HepG2 (cell line): ENCODE data around the gene MMP26. TPM values are rescaled to one million over a fixed set of nuclear protein-coding genes. Genes with fewer than 3 reads are reported as not detected.

Experiments used
- ATAC-seq: fragments of 200-7000 bp; cut with Tn5 transposase; 3 replicates; pipeline ENCODE4 v1.9.1; 2020; ENCODE audit warnings: mild to moderate bottlenecking, moderate library complexity
- Bru-seq: library from RNA; stranded (reverse); fragments of 400-500 nt; gene quantifications from one replicate; lab custom pipeline; 2021; lab: Mats Ljungman, UMichigan
- BruChase-seq, 2 experiments: library from RNA; stranded (reverse); fragments of 400-500 nt; gene quantifications; one replicate each; lab custom pipeline; 2021; lab: Mats Ljungman, UMichigan
- BruUV-seq: library from RNA; stranded (reverse); fragments of 400-500 nt; replicated peaks from 2 replicates; lab custom pipeline; 2021; lab: Mats Ljungman, UMichigan
- CTCF ChIA-PET: fragments of 300-600 bp; formaldehyde crosslinking; extraction: SDS; loops from one replicate; lab custom pipeline; 2021; ENCODE audit warnings: low total read pairs, inconsistent platforms, low intra/inter-chr PET ratio; lab: Yijun Ruan, JAX
- POLR2A ChIA-PET: fragments of 350-600 bp; sonication (Branson Sonifier 250); formaldehyde crosslinking; loops from one replicate; lab custom pipeline; 2020; ENCODE audit warnings: antibody characterized with exemption, inconsistent platforms; lab: Yijun Ruan, JAX
- DNase-seq: peaks from one replicate; pipeline ENCODE4 v3.0.0-alpha.2; 2015; ENCODE audit warnings: low spot score
- FAIRE-seq: peaks from 3 replicates; lab custom pipeline; 2011; peaks lifted over from hg19 to GRCh38; lab: Jason Lieb, UNC
- H2AFZ ChIP-seq: one replicate; pipeline ENCODE4 v1.6.1; 2011; ENCODE audit warnings: low read length, inconsistent platforms
- H3K27ac ChIP-seq: fragments of 300-600 bp; 3 replicates; pipeline ENCODE4 v1.8.0; 2011; ENCODE audit warnings: mixed run types, mild to moderate bottlenecking, mixed read lengths, low read length, inconsistent platforms; ENCODE audit not compliant: insufficient read depth; ENCODE audit errors: extremely low read length
- H3K27me3 ChIP-seq, 2 experiments: fragments of 200-600 bp in 1 of 2; 2 replicates in 1 of 2; 3 replicates in 1 of 2; pipeline versions ENCODE4 v1.6.0 to v1.8.0; 2011; ENCODE audit warnings: low read length in 2 of 2, mild to moderate bottlenecking in 2 of 2, moderate library complexity in 2 of 2, inconsistent platforms in 1 of 2; ENCODE audit not compliant: insufficient read depth in 2 of 2, control insufficient read depth in 1 of 2
- H3K36me3 ChIP-seq, 2 experiments: fragments of 200-600 bp in 1 of 2; replicated peaks in 1 of 2; 2 replicates in 1 of 2; 3 replicates in 1 of 2; pipeline versions ENCODE4 v1.5.1 to v1.8.0; 2011; ENCODE audit warnings: low read length in 2 of 2, inconsistent platforms in 1 of 2; ENCODE audit not compliant: insufficient read depth in 2 of 2, control insufficient read depth in 1 of 2
- H3K4me1 ChIP-seq: 2 replicates; pipeline ENCODE4 v1.5.1; 2012; ENCODE audit warnings: low read length, inconsistent platforms; ENCODE audit not compliant: insufficient read depth
- H3K4me2 ChIP-seq: 2 replicates; pipeline ENCODE4 v1.6.0; 2011; ENCODE audit warnings: low read depth, low read length, inconsistent platforms
- H3K4me3 ChIP-seq, 3 experiments: fragments of 200-600 bp in 1 of 3; sonication (generic), shearing (Covaris generic) in 1 of 3; replicated peaks in 1 of 3; 2 replicates each; pipeline ENCODE4 v1.5.1; 2011 to 2016; ENCODE audit warnings: low read length in 3 of 3, inconsistent platforms in 2 of 3, low read depth in 2 of 3, mild to moderate bottlenecking in 2 of 3, control low read depth in 1 of 3, mixed read lengths in 1 of 3; ENCODE audit not compliant: insufficient read depth in 1 of 3
- H3K79me2 ChIP-seq: one replicate; pipeline ENCODE4 v1.6.1; 2011; ENCODE audit warnings: low read length, inconsistent platforms; ENCODE audit not compliant: insufficient read depth
- H3K9ac ChIP-seq: 2 replicates; pipeline ENCODE4 v1.6.0; 2011; ENCODE audit warnings: mild to moderate bottlenecking, low read depth, low read length, inconsistent platforms; ENCODE audit not compliant: insufficient read depth
- H3K9me3 ChIP-seq: 2 replicates; pipeline ENCODE4 v1.5.1; 2012; ENCODE audit warnings: mild to moderate bottlenecking, low read length
- H4K20me1 ChIP-seq: 2 replicates; pipeline ENCODE4 v1.6.0; 2011; ENCODE audit warnings: inconsistent platforms, mild to moderate bottlenecking, low read length, moderate library complexity; ENCODE audit not compliant: insufficient read depth
- CBX2 ChIP-seq, 2 experiments: fragments of 200-600 bp in 1 of 2; sonication (generic); formaldehyde crosslinking in 1 of 2; IDR thresholded peaks; 2 replicates each; pipeline versions ENCODE4 v1.7.0 to v1.8.1; 2018 to 2022; ENCODE audit warnings: low read depth in 2 of 2, low read length in 1 of 2, mild to moderate bottlenecking in 1 of 2, missing genetic modification reagents in 1 of 2
- ZNF652 ChIP-seq: IDR thresholded peaks from 2 replicates; pipeline ENCODE4 v1.6.1; 2016; ENCODE audit warnings: low read depth, borderline replicate concordance
- WGBS: methylation state at CpG from one replicate; pipeline ENCODE4 v1.1.6; 2017; ENCODE audit warnings: low lambda C conversion rate; 5-methylcytosine and 5-hydroxymethylcytosine counted together
- in situ Hi-C: cut with HindIII; loops from 2 replicates; pipeline ENCODE4 v1.10.0; 2017; ENCODE audit warnings: low pct_unique_long_range_greater_than_20kb; ENCODE audit not compliant: extremely low pct_ligation_motif_present
- intact Hi-C: fragments of 100-400 bp; cut with micrococcal nuclease; formaldehyde crosslinking; loops from one replicate; pipeline ENCODE4 v1.10.0; 2022; ENCODE audit not compliant: unreplicated experiment
- long read RNA-seq, 2 experiments: library from RNA in 1 of 2; library from polyadenylated mRNA in 1 of 2; stranded (forward) in 1 of 2; unstranded in 1 of 2; transcript quantifications; one replicate each; pipeline ENCODE4 v2.0.0, GENCODE V29; 2019 to 2022
- polyA minus RNA-seq, 3 experiments: library from RNA; depleted of rRNA, polyadenylated mRNA; stranded (reverse); fragments of >200 nt; gene quantifications; 2 replicates each; pipeline ENCODE4 v1.2.3, GENCODE V29; 2011; ENCODE audit warnings: low replicate concordance in 1 of 3
- polyA plus RNA-seq, 8 experiments: library from polyadenylated mRNA; depleted of rRNA in 3 of 8; stranded (reverse) in 7 of 8; unstranded in 1 of 8; fragments of >200 nt; fragmentation: Illumina TruSeq in 4 of 8; extraction: Trizol in 4 of 8; gene quantifications; 2 replicates each; pipeline versions ENCODE4 v1.2.1 to v1.2.3, GENCODE V29; 2011 to 2016; ENCODE audit warnings: low read depth in 4 of 8, missing spikeins in 1 of 8, mixed read lengths in 1 of 8; ENCODE audit not compliant: insufficient read depth in 1 of 8
- total RNA-seq, 5 experiments: library from RNA; depleted of rRNA; stranded (reverse); fragments of >200 nt; fragmentation: Illumina TruSeq; extraction: Trizol; gene quantifications; 2 replicates each; pipeline ENCODE4 v1.2.3, GENCODE V29; 2016; ENCODE audit warnings: low read depth in 1 of 5

The MMP26 gene
- total RNA-seq (2016; rRNA removed; fragmentation: Illumina TruSeq; extraction: Trizol) (not detected in 2 replicates), polyA plus RNA-seq (2011; rRNA removed) (not detected in 2 replicates), polyA minus RNA-seq (2011; rRNA and poly(A)+ RNA removed; ENCODE audit: low replicate concordance) (not detected in 2 replicates), Bru-seq, nascent RNA (percentile 2 among the genes with signal in this experiment), BruChase-seq, experiment 1, labeled RNA remaining after a 6-hour chase (not detected), BruChase-seq, experiment 2, labeled RNA remaining after a 2-hour chase (percentile 0 among the genes with signal in this experiment)
- not detected in 2 replicates for total RNA-seq (2016; cell fraction: cytosol; rRNA removed; fragmentation: Illumina TruSeq; extraction: Trizol; ENCODE audit: low read depth)
- not detected in 2 replicates for total RNA-seq (2016; cell fraction: insoluble cytoplasmic fraction; rRNA removed; fragmentation: Illumina TruSeq; extraction: Trizol)
- not detected in 2 replicates for total RNA-seq (2016; cell fraction: membrane; rRNA removed; fragmentation: Illumina TruSeq; extraction: Trizol)
- not detected in 2 replicates for total RNA-seq (2016; cell fraction: nucleus; rRNA removed; fragmentation: Illumina TruSeq; extraction: Trizol)
- polyA plus RNA-seq (2011; cell fraction: cytosol; rRNA removed) = not detected in 2 replicates
- polyA plus RNA-seq (2011; cell fraction: nucleus; rRNA removed) = not detected in 2 replicates
- polyA plus RNA-seq (2012) = not detected in 2 replicates
- polyA plus RNA-seq (2016; cell fraction: cytosol; fragmentation: Illumina TruSeq; extraction: Trizol; ENCODE audit: low read depth) = not detected in 2 replicates
- polyA plus RNA-seq (2016; cell fraction: insoluble cytoplasmic fraction; fragmentation: Illumina TruSeq; extraction: Trizol; ENCODE audit: low read depth) = not detected in 2 replicates
- not detected in 2 replicates for polyA plus RNA-seq (2016; cell fraction: membrane; fragmentation: Illumina TruSeq; extraction: Trizol; ENCODE audit: low read depth)
- not detected in 2 replicates for polyA plus RNA-seq (2016; cell fraction: nucleus; fragmentation: Illumina TruSeq; extraction: Trizol; ENCODE audit: insufficient read depth, low read depth)
- not detected in 2 replicates for polyA minus RNA-seq (2011; cell fraction: cytosol; rRNA and poly(A)+ RNA removed)
- not detected in 2 replicates for polyA minus RNA-seq (2011; cell fraction: nucleus; rRNA and poly(A)+ RNA removed)
- long read RNA-seq, experiment 1 = 0 reads
- long read RNA-seq, experiment 2 = 0 reads

- H4K20me1 ChIP-seq = no peaks in the 10 kb centered on the region
- intact Hi-C loops = no loop called here
- no peaks in the 10 kb centered on the region for H3K9me3 ChIP-seq
- in situ Hi-C loops = no loop called here
- H3K27ac ChIP-seq = no peak within 1 kb of the TSS
- TF ChIP-seq CBX2 (IDR thresholded peaks at IDR 0.05; ENCODE audit: low read depth, low read length) (no peak), CBX2 (CRISPR knock-in tag; IDR thresholded peaks at IDR 0.05; ENCODE audit: low read depth) (no peak), ZNF652 (CRISPR knock-in tag) (peak; percentile 57; the same call in 1 of the 2 replicates)
- TF ChIP-seq, all 625 proteins: peak for 1
- no peaks in the 10 kb centered on the region for H3K79me2 ChIP-seq
- no peaks in the 10 kb centered on the region for H3K4me1 ChIP-seq
- no peak within 1 kb of the TSS for H3K4me3 ChIP-seq
- ChIA-PET CTCF (no interaction called here), POLR2A (no interaction called here)
- no peaks in the 10 kb centered on the region for H3K36me3 ChIP-seq
- no TSS peak for BruUV-seq
- DNase-seq (no peak), ATAC-seq (no peak), FAIRE-seq (no peak)
- no peak within 1 kb of the TSS for H3K9ac ChIP-seq
- no peak within 1 kb of the TSS for H3K4me2 ChIP-seq
- 4% methylated on average over 5 of the region's 5 CpGs for WGBS
- H3K27me3 ChIP-seq = no peaks in the 10 kb centered on the region; a peak in 1 of 5 replicates
- H2AFZ ChIP-seq = no peak within 1 kb of the TSS
Observed at GRCh38 chr11:4704054-4704789, at the start of gene MMP26. TSS of gene MMP26 (plus strand) at chr11:4704784.
